ENCODE measurements around the gene RTP5. TPM values are rescaled to one million over a fixed set of nuclear protein-coding genes. Genes with fewer than 3 reads are reported as not detected.
"Not testable (repeated sequence)": the region's sequence is repeated elsewhere in the genome, so short reads cannot be mapped to it uniquely, and the experiment has no call there.

Gene RTP5
- total RNA-seq, 1 donor from 2014 or later = not detected

- Mint-ChIP-seq H3K4me3 (no peak overlapping the region), H3K36me3 (ENCODE audit: low read depth) (no peaks in the 10 kb centered on the region), H3K27me3 (no peaks in the 10 kb centered on the region), H3K9me3 (no peaks in the 10 kb centered on the region), H3K27ac (no peak overlapping the region), H3K4me1 (peaks cover 2% of the 10 kb centered on the region)
- intact Hi-C loops (cut with micrococcal nuclease) = no loop called here
- DNase-seq = no peak
These were observed 37.5 kb downstream of the RTP5 start for GRCh38 chr2:241906826-241907570.

GRCh38 chr2:241907831-241908230, 38.3 kb downstream of the RTP5 start:
- H3K27ac Mint-ChIP-seq; H3K27me3 Mint-ChIP-seq; H3K4me3 Mint-ChIP-seq; H3K36me3 Mint-ChIP-seq (ENCODE audit: low read depth); DNase-seq; H3K4me1 Mint-ChIP-seq; H3K9me3 Mint-ChIP-seq; intact Hi-C loops (cut with micrococcal nuclease): not testable (repeated sequence)

- no peaks in the 10 kb centered on the region for H3K9me3 Mint-ChIP-seq
- no peak overlapping the region for H3K4me3 Mint-ChIP-seq
- H3K27ac Mint-ChIP-seq = no peak overlapping the region
- DNase-seq = no peak
- intact Hi-C loops (cut with micrococcal nuclease) = no loop called here
- H3K36me3 Mint-ChIP-seq (ENCODE audit: low read depth) = no peaks in the 10 kb centered on the region
- no peaks in the 10 kb centered on the region for H3K27me3 Mint-ChIP-seq
- H3K4me1 Mint-ChIP-seq = peaks cover 2% of the 10 kb centered on the region
These were observed 39.3 kb downstream of the RTP5 start for GRCh38 chr2:241908686-241909420.

- H3K27ac Mint-ChIP-seq = no peak overlapping the region
- no peaks in the 10 kb centered on the region for H3K27me3 Mint-ChIP-seq
- no peaks in the 10 kb centered on the region for H3K36me3 Mint-ChIP-seq (ENCODE audit: low read depth)
- H3K4me3 Mint-ChIP-seq = no peak overlapping the region
- H3K9me3 Mint-ChIP-seq = no peaks in the 10 kb centered on the region
- H3K4me1 Mint-ChIP-seq = peaks cover 2% of the 10 kb centered on the region
- intact Hi-C loops (cut with micrococcal nuclease) = no loop called here
- DNase-seq = no peak
These were observed 40.2 kb downstream of the RTP5 start for GRCh38 chr2:241909769-241910168.

- no peak overlapping the region for H3K4me3 Mint-ChIP-seq
- intact Hi-C loops (cut with micrococcal nuclease) = no loop called here
- no peaks in the 10 kb centered on the region for H3K9me3 Mint-ChIP-seq
- peaks cover 2% of the 10 kb centered on the region for H3K4me1 Mint-ChIP-seq
- H3K27ac Mint-ChIP-seq = peak overlapping the region; percentile 5
- no peaks in the 10 kb centered on the region for H3K36me3 Mint-ChIP-seq (ENCODE audit: low read depth)
- H3K27me3 Mint-ChIP-seq = no peaks in the 10 kb centered on the region
- no peak for DNase-seq
These were observed 41.3 kb downstream of the RTP5 start for GRCh38 chr2:241910604-241911520.

GRCh38 chr2:241911551-241911950, 42.0 kb downstream of the RTP5 start:
- peaks cover 2% of the 10 kb centered on the region for H3K4me1 Mint-ChIP-seq
- H3K27ac Mint-ChIP-seq = no peak overlapping the region
- H3K4me3 Mint-ChIP-seq = no peak overlapping the region
- H3K9me3 Mint-ChIP-seq = no peaks in the 10 kb centered on the region
- DNase-seq = no peak
- H3K27me3 Mint-ChIP-seq = no peaks in the 10 kb centered on the region
- intact Hi-C loops (cut with micrococcal nuclease) = no loop called here
- H3K36me3 Mint-ChIP-seq (ENCODE audit: low read depth) = no peaks in the 10 kb centered on the region

GRCh38 chr2:241912021-241912555, 42.6 kb downstream of the RTP5 start:
- H3K4me1 Mint-ChIP-seq = peaks cover 2% of the 10 kb centered on the region
- DNase-seq = no peak

GRCh38 chr2:241913703-241914102, 44.2 kb downstream of the RTP5 start:
- H3K27ac Mint-ChIP-seq = no peak overlapping the region
- H3K4me3 Mint-ChIP-seq = no peak overlapping the region
- no peaks in the 10 kb centered on the region for H3K9me3 Mint-ChIP-seq
- intact Hi-C loops (cut with micrococcal nuclease) = no loop called here
- peaks cover 3% of the 10 kb centered on the region for H3K27me3 Mint-ChIP-seq
- no peak for DNase-seq
- H3K36me3 Mint-ChIP-seq (ENCODE audit: low read depth) = no peaks in the 10 kb centered on the region
- peaks cover 2% of the 10 kb centered on the region for H3K4me1 Mint-ChIP-seq

More at GRCh38 chr2:241912021-241912555, 42.6 kb downstream of the RTP5 start:
- Mint-ChIP-seq H3K4me3 (no peak overlapping the region), H3K27me3 (peaks cover 1% of the 10 kb centered on the region), H3K27ac (no peak overlapping the region), H3K36me3 (ENCODE audit: low read depth) (no peaks in the 10 kb centered on the region), H3K9me3 (no peaks in the 10 kb centered on the region)
- intact Hi-C loops (cut with micrococcal nuclease) = no loop called here

- Mint-ChIP-seq H3K4me3 (no peak overlapping the region), H3K27ac (no peak overlapping the region), H3K36me3 (ENCODE audit: low read depth) (no peaks in the 10 kb centered on the region), H3K9me3 (no peaks in the 10 kb centered on the region), H3K4me1 (peaks cover 2% of the 10 kb centered on the region), H3K27me3 (peaks cover 3% of the 10 kb centered on the region)
- intact Hi-C loops (cut with micrococcal nuclease) = no loop called here
- no peak for DNase-seq
These were observed 45.0 kb downstream of the RTP5 start for GRCh38 chr2:241914542-241914941.

- H3K36me3 Mint-ChIP-seq (ENCODE audit: low read depth); H3K4me3 Mint-ChIP-seq; H3K27me3 Mint-ChIP-seq; H3K4me1 Mint-ChIP-seq; H3K9me3 Mint-ChIP-seq; DNase-seq; H3K27ac Mint-ChIP-seq; intact Hi-C loops (cut with micrococcal nuclease): not testable (repeated sequence)
These were observed 52.1 kb downstream of the RTP5 start for GRCh38 chr2:241921631-241922030.

GRCh38 chr2:241922411-241922810, 52.9 kb downstream of the RTP5 start:
- no peak overlapping the region for H3K27ac Mint-ChIP-seq
- no peak for DNase-seq
- no peaks in the 10 kb centered on the region for H3K9me3 Mint-ChIP-seq
- intact Hi-C loops (cut with micrococcal nuclease) = no loop called here
- H3K36me3 Mint-ChIP-seq (ENCODE audit: low read depth) = no peaks in the 10 kb centered on the region
- H3K4me1 Mint-ChIP-seq = peaks cover 4% of the 10 kb centered on the region
- H3K27me3 Mint-ChIP-seq = no peaks in the 10 kb centered on the region
- H3K4me3 Mint-ChIP-seq = no peak overlapping the region

- H3K36me3 Mint-ChIP-seq (ENCODE audit: low read depth); H3K9me3 Mint-ChIP-seq; H3K27ac Mint-ChIP-seq; DNase-seq; H3K4me1 Mint-ChIP-seq; H3K27me3 Mint-ChIP-seq; H3K4me3 Mint-ChIP-seq; intact Hi-C loops (cut with micrococcal nuclease): not testable (repeated sequence)
These were observed 53.5 kb downstream of the RTP5 start for GRCh38 chr2:241922816-241923601.

Data from activated CD4-positive, alpha-beta T cell treated with anti-CD3 and anti-CD28 coated beads, Interleukin-2, amount 10 ng/mL, durations not matched to agents 24 days and 14 days (primary cell).